Gastroesophageal sphincter (tissue), 4 donors: ENCODE measurements around the gene OR2S2. TPM values are rescaled to one million over a fixed set of nuclear protein-coding genes. Genes with fewer than 3 reads are reported as not detected.

Source experiments
- ATAC-seq: fragments of 150-250 bp; one replicate; pipeline ENCODE4 v1.9.1; 2016; ENCODE audit warnings: mild to moderate bottlenecking, moderate library complexity
- H3K27ac ChIP-seq, 4 donors: fragments of 200-600 bp; sonication (generic) in 3 of 4; 1 replicate in 3 of 4; 2 replicates in 1 of 4; pipeline ENCODE4 v1.5.1; 2016 to 2019
- H3K27me3 ChIP-seq: fragments of 200-600 bp; sonication (generic); one replicate; pipeline ENCODE4 v1.5.1; 2019
- H3K36me3 ChIP-seq, 2 donors: fragments of 200-600 bp; sonication (generic); one replicate each; pipeline ENCODE4 v1.5.1; 2019; ENCODE audit warnings: control low read depth in 1 of 2
- H3K4me1 ChIP-seq, 3 donors: fragments of 200-600 bp; sonication (generic); 1 replicate in 2 of 3; 2 replicates in 1 of 3; pipeline ENCODE4 v1.5.1; 2016 to 2019; ENCODE audit warnings: control low read depth in 2 of 3
- H3K4me3 ChIP-seq, 2 donors: fragments of 200-600 bp; sonication (generic); one replicate each; pipeline ENCODE4 v1.5.1; 2019; ENCODE audit warnings: mild to moderate bottlenecking in 1 of 2, moderate library complexity in 1 of 2
- H3K9me3 ChIP-seq, 3 donors: fragments of 200-600 bp; sonication (generic); one replicate each; pipeline ENCODE4 v1.5.1; 2017 to 2019; ENCODE audit warnings: control low read depth in 2 of 3
- EP300 ChIP-seq: sonication (generic); formaldehyde crosslinking; IDR thresholded peaks from one replicate; pipeline ENCODE4 v1.6.1; 2017; ENCODE audit warnings: antibody characterized with exemption, mild to moderate bottlenecking
- POLR2A ChIP-seq, 2 donors: fragments of 450-650 bp; IDR thresholded peaks; one replicate each; pipeline ENCODE4 v1.6.1; 2017; ENCODE audit warnings: antibody characterized with exemption in 2 of 2, mild to moderate bottlenecking in 2 of 2, moderate library complexity in 1 of 2
- POLR2AphosphoS5 ChIP-seq: sonication (generic); formaldehyde crosslinking; IDR thresholded peaks from one replicate; pipeline ENCODE4 v1.6.1; 2017; ENCODE audit warnings: antibody characterized with exemption
- WGBS, 2 donors: methylation state at CpG; one replicate each; pipeline ENCODE4 v1.1.5; 2018; ENCODE audit warnings: low coverage in 1 of 2; 5-methylcytosine and 5-hydroxymethylcytosine counted together
- total RNA-seq, 4 donors: library from RNA; depleted of rRNA; stranded (reverse); fragments of >200 nt; gene quantifications; one replicate each; pipeline ENCODE4 v1.1.0, GENCODE V29; 2016
- TF ChIP-seq, protein P1 (sequence below), 4 experiments: fragments of 200-600 bp in 2 of 4; fragments of 450-650 bp in 2 of 4; sonication (generic) in 1 of 4; IDR thresholded peaks; one replicate each; pipeline ENCODE4 v1.5.1; 2017 to 2019; ENCODE audit warnings: antibody characterized with exemption in 4 of 4, mild to moderate bottlenecking in 2 of 4, moderate library complexity in 2 of 4

The OR2S2 gene
- total RNA-seq, 4 donors from 2014 or later: not detected

- Histone ChIP-seq H3K36me3 (no peaks in the 10 kb centered on the region), H3K4me1 (peaks cover 0 to 16% (median 0%) of the 10 kb centered on the region in 3 donors), H3K4me3 (no peak overlapping the region), H3K27me3 (no peaks in the 10 kb centered on the region), H3K9me3 (no peaks in the 10 kb centered on the region), H3K27ac (no peak overlapping the region)
- WGBS, 2 donors: 71 to 92% methylated on average over 3 to 8 of the region's 8 CpGs
- ATAC-seq: no peak
- TF ChIP-seq, protein P1, sequence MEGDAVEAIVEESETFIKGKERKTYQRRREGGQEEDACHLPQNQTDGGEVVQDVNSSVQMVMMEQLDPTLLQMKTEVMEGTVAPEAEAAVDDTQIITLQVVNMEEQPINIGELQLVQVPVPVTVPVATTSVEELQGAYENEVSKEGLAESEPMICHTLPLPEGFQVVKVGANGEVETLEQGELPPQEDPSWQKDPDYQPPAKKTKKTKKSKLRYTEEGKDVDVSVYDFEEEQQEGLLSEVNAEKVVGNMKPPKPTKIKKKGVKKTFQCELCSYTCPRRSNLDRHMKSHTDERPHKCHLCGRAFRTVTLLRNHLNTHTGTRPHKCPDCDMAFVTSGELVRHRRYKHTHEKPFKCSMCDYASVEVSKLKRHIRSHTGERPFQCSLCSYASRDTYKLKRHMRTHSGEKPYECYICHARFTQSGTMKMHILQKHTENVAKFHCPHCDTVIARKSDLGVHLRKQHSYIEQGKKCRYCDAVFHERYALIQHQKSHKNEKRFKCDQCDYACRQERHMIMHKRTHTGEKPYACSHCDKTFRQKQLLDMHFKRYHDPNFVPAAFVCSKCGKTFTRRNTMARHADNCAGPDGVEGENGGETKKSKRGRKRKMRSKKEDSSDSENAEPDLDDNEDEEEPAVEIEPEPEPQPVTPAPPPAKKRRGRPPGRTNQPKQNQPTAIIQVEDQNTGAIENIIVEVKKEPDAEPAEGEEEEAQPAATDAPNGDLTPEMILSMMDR (IDR thresholded peaks at IDR 0.05): no peak
- TF ChIP-seq POLR2AphosphoS5 (no peak), POLR2A (IDR thresholded peaks at IDR 0.05) (no peak), EP300 (no peak)
Measured at GRCh38 chr9:35939679-35940250, 18.2 kb downstream of the OR2S2 start.

DNA sequence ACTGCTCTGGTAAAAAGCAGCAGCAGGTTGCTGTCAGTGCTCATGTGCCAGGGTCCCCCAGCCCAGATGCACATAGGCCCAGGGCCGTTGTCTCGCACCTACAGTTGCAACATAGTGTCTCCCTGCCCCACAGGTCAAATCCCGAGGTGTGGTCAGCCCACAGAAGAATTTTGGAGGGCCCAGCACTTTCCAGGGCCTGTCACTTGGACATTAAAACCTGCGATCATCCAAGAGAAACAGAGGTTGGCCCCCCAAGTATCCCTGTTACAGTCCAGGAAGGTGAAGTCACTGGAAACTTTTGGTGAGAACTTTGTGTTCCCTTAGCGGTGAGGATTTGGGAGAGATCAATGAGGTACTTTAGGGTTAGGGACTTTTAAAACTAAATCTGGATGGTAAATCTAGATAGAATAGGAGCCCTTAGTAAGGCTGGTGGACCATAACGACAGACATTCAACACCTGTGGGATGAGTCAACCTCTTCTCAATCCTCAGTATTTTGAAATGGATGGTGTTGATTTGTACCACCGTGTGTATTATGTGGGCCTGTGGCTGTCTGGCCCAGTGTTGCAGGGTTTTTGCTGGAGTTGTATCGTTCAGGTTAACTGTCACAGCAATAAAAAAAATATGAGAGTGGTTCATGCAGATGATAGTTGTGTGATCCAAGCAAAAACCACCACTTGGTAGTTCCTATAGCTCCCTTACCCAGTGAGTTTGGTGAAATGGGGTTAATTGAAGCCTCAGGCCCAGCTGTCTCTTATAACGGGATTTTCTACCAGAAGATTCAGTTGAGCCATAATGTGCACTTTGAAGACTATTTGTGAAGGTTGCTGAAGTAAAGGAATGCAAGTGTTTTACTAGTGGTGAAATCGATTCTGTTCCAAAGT, 19.2 kb downstream of the OR2S2 start:
- ATAC-seq: no peak
- Histone ChIP-seq H3K4me1 (peaks cover 0 to 16% (median 0%) of the 10 kb centered on the region in 3 donors), H3K36me3 (no peaks in the 10 kb centered on the region), H3K27me3 (no peaks in the 10 kb centered on the region), H3K4me3 (no peak overlapping the region), H3K9me3 (no peaks in the 10 kb centered on the region), H3K27ac (no peak overlapping the region)
- 85% methylated on average over 7 to 8 of the region's 10 CpGs for WGBS, 2 donors
- TF ChIP-seq POLR2A (IDR thresholded peaks at IDR 0.05) (no peak), EP300 (no peak), POLR2AphosphoS5 (no peak)
- TF ChIP-seq, protein P1 (IDR thresholded peaks at IDR 0.05): no peak

- H3K27ac ChIP-seq: peak overlapping the region in 1 of 4 donors; percentile 60
- 94% methylated on average over 2 of the region's 2 CpGs; no CpG with 5 or more reads in 1 of the 2 donors for WGBS, 2 donors
- no peak overlapping the region for H3K4me3 ChIP-seq
- no peak for TF ChIP-seq POLR2AphosphoS5
- TF ChIP-seq, protein P1 (IDR thresholded peaks at IDR 0.05): no peak
- no peak for TF ChIP-seq POLR2A (IDR thresholded peaks at IDR 0.05)
- TF ChIP-seq EP300: no peak
- no peaks in the 10 kb centered on the region for H3K36me3 ChIP-seq
- peaks cover 0 to 16% (median 0%) of the 10 kb centered on the region in 3 donors for H3K4me1 ChIP-seq
- no peak for ATAC-seq
- H3K27me3 ChIP-seq: no peaks in the 10 kb centered on the region
- no peaks in the 10 kb centered on the region for H3K9me3 ChIP-seq
Measured at GRCh38 chr9:35937227-35937626, 20.7 kb downstream of the OR2S2 start.

DNA sequence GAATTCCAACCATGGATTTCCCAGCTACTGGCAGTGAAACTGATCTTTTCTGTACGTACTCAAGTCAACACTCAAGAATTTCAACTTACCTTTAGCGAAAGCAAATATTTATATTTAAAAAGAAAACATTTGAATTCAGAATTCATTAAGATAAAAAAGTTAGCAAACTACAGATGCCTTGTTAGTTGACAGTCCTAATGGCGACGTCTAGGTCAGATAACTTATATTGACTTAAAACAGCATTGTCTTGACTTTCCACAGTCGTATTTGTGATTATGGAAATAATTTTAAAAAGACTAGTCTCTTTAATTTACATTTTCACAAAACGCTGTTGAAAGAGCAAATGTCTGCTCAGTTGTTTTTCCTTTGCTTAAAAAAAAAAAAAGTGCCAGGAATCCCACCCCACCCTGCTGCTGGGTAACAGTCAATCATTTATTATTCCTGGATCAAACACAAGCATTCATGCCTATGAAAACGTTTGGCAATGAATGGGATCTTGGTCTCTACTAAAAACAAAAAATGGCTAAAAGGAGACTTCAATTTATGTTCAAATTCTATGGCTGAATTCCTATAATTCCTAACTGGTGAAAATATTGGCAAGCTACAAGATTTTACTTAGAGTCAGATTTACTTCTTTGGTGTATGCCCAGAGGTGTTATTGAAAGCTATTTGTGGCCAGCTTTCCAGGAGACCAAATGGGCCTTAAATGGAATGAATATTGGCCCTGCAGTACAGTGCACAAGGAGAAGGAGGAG, 22.0 kb downstream of the OR2S2 start:
- no peaks in the 10 kb centered on the region for H3K36me3 ChIP-seq
- 24 to 41% methylated on average over 7 of the region's 7 CpGs for WGBS, 2 donors
- H3K9me3 ChIP-seq: no peaks in the 10 kb centered on the region
- TF ChIP-seq EP300: no peak
- TF ChIP-seq POLR2A (IDR thresholded peaks at IDR 0.05): no peak
- TF ChIP-seq, protein P1 (IDR thresholded peaks at IDR 0.05): no peak
- no peak for TF ChIP-seq POLR2AphosphoS5
- H3K27me3 ChIP-seq: no peaks in the 10 kb centered on the region
- H3K4me3 ChIP-seq: no peak overlapping the region
- peak overlapping the region in 3 of 4 donors; percentile 2 to 60 (median 21) for H3K27ac ChIP-seq
- ATAC-seq: no peak
- H3K4me1 ChIP-seq: peaks cover 0 to 16% (median 0%) of the 10 kb centered on the region in 3 donors
